Esophagus muscularis mucosa (tissue), 4 donors: ENCODE measurements around the gene TNF.

ENCODE experiments used
- EP300 ChIP-seq: sonication (generic); formaldehyde crosslinking; IDR thresholded peaks from one replicate; pipeline ENCODE4 v1.6.1; 2017; ENCODE audit warnings: antibody characterized with exemption
- POLR2A ChIP-seq: fragments of 450-650 bp; IDR thresholded peaks from one replicate; pipeline ENCODE4 v1.6.1; 2017; ENCODE audit warnings: antibody characterized with exemption, moderate library complexity, mild to moderate bottlenecking, low read depth
- POLR2AphosphoS5 ChIP-seq, 2 donors: sonication (generic); formaldehyde crosslinking; IDR thresholded peaks; one replicate each; pipeline ENCODE4 v1.6.1; 2017; ENCODE audit warnings: antibody characterized with exemption in 2 of 2
- TF ChIP-seq, protein P1 (sequence below), 3 experiments: fragments of 200-600 bp in 2 of 3; fragments of 450-650 bp in 1 of 3; sonication (generic) in 2 of 3; IDR thresholded peaks; one replicate each; pipeline ENCODE4 v1.5.1; 2017 to 2019; ENCODE audit warnings: antibody characterized with exemption in 3 of 3, mild to moderate bottlenecking in 2 of 3, moderate library complexity in 1 of 3

DNA sequence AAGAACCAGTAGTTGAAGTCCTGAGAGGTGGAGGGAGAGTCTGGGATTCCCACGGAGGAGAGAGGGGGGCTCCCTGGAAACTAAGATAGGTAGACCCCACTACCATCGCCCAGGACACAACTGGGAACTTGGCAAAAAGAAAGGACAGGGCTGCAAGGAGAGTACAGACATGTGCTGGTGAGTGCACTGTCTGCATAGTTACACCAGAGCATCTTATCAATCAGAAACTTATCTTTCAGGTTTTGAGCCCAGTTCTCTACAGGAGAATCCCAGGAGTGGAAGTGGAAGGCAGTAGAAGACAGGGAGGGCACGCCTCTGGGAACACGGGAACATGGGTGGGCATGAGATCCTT is 15.8 kb upstream of the TNF start:
- TF ChIP-seq, protein P1, sequence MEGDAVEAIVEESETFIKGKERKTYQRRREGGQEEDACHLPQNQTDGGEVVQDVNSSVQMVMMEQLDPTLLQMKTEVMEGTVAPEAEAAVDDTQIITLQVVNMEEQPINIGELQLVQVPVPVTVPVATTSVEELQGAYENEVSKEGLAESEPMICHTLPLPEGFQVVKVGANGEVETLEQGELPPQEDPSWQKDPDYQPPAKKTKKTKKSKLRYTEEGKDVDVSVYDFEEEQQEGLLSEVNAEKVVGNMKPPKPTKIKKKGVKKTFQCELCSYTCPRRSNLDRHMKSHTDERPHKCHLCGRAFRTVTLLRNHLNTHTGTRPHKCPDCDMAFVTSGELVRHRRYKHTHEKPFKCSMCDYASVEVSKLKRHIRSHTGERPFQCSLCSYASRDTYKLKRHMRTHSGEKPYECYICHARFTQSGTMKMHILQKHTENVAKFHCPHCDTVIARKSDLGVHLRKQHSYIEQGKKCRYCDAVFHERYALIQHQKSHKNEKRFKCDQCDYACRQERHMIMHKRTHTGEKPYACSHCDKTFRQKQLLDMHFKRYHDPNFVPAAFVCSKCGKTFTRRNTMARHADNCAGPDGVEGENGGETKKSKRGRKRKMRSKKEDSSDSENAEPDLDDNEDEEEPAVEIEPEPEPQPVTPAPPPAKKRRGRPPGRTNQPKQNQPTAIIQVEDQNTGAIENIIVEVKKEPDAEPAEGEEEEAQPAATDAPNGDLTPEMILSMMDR (IDR thresholded peaks at IDR 0.05), result no peak
- TF ChIP-seq POLR2AphosphoS5 (IDR thresholded peaks at IDR 0.05) (no peak), POLR2A (no peak), EP300 (no peak)
